Esophagus squamous epithelium (tissue), 5 donors: Measurements from ENCODE around the gene UFSP2. TPM values are rescaled to one million over a fixed set of nuclear protein-coding genes. Genes with fewer than 3 reads are reported as not detected.

Experiments
- DNase-seq: peaks from one replicate; lab custom pipeline; 2025; lab: John Stamatoyannopoulos, UW
- H3K27ac ChIP-seq, 4 donors: fragments of 200-600 bp; sonication (generic); one replicate each; pipeline ENCODE4 v1.5.1; 2016 to 2019; ENCODE audit warnings: mild to moderate bottlenecking in 1 of 4
- H3K27me3 ChIP-seq, 4 donors: fragments of 200-600 bp; sonication (generic); 1 replicate in 3 of 4; 2 replicates in 1 of 4; pipeline versions ENCODE4 v1.5.1 to v1.6.0; 2017 to 2021; ENCODE audit warnings: antibody characterized with exemption in 1 of 4
- H3K36me3 ChIP-seq, 3 donors: fragments of 200-600 bp; sonication (generic); one replicate each; pipeline ENCODE4 v1.5.1; 2016 to 2019
- H3K4me1 ChIP-seq, 3 donors: fragments of 200-600 bp; sonication (generic); one replicate each; pipeline ENCODE4 v1.5.1; 2017 to 2019
- H3K4me3 ChIP-seq, 4 donors: fragments of 200-600 bp; sonication (generic); 1 replicate in 3 of 4; 2 replicates in 1 of 4; pipeline ENCODE4 v1.5.1; 2016 to 2019; ENCODE audit warnings: mild to moderate bottlenecking in 2 of 4, moderate library complexity in 1 of 4
- H3K9me3 ChIP-seq, 3 donors: fragments of 200-600 bp; sonication (generic); one replicate each; pipeline ENCODE4 v1.5.1; 2016 to 2019
- POLR2A ChIP-seq, 4 donors: fragments of 450-650 bp; IDR thresholded peaks; one replicate each; pipeline ENCODE4 v1.6.1; 2017; ENCODE audit warnings: antibody characterized with exemption in 4 of 4, mild to moderate bottlenecking in 4 of 4, moderate library complexity in 3 of 4
- WGBS, 2 donors: methylation state at CpG; one replicate each; pipeline ENCODE4 v1.1.5; 2018; 5-methylcytosine and 5-hydroxymethylcytosine counted together
- intact Hi-C: fragments of 100-400 bp; cut with DNase I; formaldehyde crosslinking; loops from one replicate; pipeline ENCODE4 v1.15.0; 2022
- total RNA-seq, 4 donors: library from RNA; depleted of rRNA; stranded (reverse); fragments of >200 nt; gene quantifications; one replicate each; pipeline ENCODE4 v1.1.0, GENCODE V29; 2016
- TF ChIP-seq, protein P1 (sequence below), 6 experiments: fragments of 450-650 bp in 4 of 6; fragments of 200-600 bp in 2 of 6; sonication (generic) in 2 of 6; IDR thresholded peaks; one replicate each; pipeline ENCODE4 v1.5.1; 2016 to 2019; ENCODE audit warnings: antibody characterized with exemption in 6 of 6, mild to moderate bottlenecking in 4 of 6, moderate library complexity in 4 of 6
- donor health status: DM: yes; HTN: yes; CAD: no.

UFSP2 gene
- total RNA-seq, 4 donors from 2014 or later = 20.0 to 32.4 (median 23.3) TPM

DNA sequence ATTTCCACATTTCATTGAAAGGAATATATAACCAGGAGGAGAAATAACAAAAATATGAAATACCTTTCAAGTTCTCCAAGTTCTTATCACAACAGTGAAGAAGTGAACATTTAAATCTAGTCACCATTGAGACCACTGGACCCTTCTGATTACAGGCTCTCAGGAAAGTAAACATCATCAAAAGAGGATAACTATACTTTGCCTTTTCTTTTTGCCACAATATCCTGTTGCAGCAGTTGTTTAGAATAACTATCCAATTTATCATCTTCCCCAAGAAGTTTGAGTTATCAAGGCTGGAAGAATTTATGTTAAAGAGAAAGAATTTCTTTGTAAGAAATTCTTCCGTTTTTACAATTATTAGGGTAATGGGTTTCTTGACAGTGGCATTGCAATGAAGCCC, 33.6 kb downstream of the UFSP2 start:
- WGBS, 2 donors = 77 to 85% methylated on average over 1 of the region's 1 CpG
- DNase-seq = no peak
- no peaks in the 10 kb centered on the region for H3K27me3 ChIP-seq
- intact Hi-C loops = loop anchor here (10.0 kb wide), 1 partner anchor 187 kb away; the partner anchor contains the start of genes CFAP97 and SNX25
- no peaks in the 10 kb centered on the region for H3K36me3 ChIP-seq
- no peak overlapping the region for H3K27ac ChIP-seq
- no peak overlapping the region for H3K4me3 ChIP-seq
- H3K9me3 ChIP-seq = no peaks in the 10 kb centered on the region
- no peak for TF ChIP-seq POLR2A (IDR thresholded peaks at IDR 0.05)
- TF ChIP-seq, protein P1, sequence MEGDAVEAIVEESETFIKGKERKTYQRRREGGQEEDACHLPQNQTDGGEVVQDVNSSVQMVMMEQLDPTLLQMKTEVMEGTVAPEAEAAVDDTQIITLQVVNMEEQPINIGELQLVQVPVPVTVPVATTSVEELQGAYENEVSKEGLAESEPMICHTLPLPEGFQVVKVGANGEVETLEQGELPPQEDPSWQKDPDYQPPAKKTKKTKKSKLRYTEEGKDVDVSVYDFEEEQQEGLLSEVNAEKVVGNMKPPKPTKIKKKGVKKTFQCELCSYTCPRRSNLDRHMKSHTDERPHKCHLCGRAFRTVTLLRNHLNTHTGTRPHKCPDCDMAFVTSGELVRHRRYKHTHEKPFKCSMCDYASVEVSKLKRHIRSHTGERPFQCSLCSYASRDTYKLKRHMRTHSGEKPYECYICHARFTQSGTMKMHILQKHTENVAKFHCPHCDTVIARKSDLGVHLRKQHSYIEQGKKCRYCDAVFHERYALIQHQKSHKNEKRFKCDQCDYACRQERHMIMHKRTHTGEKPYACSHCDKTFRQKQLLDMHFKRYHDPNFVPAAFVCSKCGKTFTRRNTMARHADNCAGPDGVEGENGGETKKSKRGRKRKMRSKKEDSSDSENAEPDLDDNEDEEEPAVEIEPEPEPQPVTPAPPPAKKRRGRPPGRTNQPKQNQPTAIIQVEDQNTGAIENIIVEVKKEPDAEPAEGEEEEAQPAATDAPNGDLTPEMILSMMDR (IDR thresholded peaks at IDR 0.05) = no peak
- H3K4me1 ChIP-seq = peaks cover 0 to 21% (median 4%) of the 10 kb centered on the region in 3 donors

DNA sequence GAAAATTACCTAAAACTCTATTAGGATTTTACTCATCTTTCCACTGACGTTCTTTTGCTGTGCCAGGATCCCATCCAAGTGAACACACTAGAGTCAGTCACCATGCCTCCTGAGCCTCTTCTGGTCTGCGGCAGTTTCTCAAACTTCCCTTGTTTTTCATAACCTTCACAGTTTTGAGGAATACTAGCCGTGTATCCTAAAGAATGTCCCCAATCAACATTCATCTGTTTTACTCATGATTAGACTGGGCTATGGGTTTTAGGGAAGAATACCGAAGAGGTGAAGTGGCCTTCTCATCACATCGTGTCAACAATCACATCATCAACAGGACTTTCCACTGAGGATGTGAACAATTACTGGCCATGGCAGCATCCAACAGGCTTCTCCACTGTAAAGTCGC, 34.8 kb downstream of the UFSP2 start:
- no peak overlapping the region for H3K27ac ChIP-seq
- intact Hi-C loops = loop anchor here (10.0 kb wide), 1 partner anchor 186 kb away; the partner anchor contains the start of genes CFAP97 and SNX25

DNA sequence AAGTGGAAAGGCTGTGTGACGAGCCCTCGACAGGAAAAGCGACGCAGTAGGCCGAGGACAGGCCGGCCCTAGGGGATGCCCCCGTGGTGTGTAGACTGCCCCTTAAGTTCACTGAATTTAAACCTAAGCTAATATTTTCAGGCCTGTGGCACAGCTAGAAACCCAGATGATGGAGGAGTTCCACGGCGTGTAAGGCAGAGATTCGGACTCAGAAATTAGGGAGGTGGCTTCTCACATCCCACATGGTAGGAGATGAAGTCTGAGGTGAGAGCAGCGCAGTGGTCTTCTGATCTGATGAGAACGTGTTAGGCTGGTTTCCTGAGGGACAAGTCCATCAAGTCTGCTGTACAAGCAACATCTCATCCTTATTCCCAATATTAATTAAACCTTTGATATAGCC, 37.8 kb downstream of the UFSP2 start:
- H3K27me3 ChIP-seq = no peaks in the 10 kb centered on the region
- no peak for TF ChIP-seq POLR2A (IDR thresholded peaks at IDR 0.05)
- TF ChIP-seq, protein P1 (IDR thresholded peaks at IDR 0.05) = no peak

More for the DNA sequence above, 34.8 kb downstream of the UFSP2 start:
- no peak for TF ChIP-seq POLR2A (IDR thresholded peaks at IDR 0.05)
- TF ChIP-seq, protein P1 (IDR thresholded peaks at IDR 0.05) = no peak
- WGBS, 2 donors = 86 to 93% methylated on average over 6 of the region's 6 CpGs
- no peaks in the 10 kb centered on the region for H3K36me3 ChIP-seq
- peaks cover 0 to 16% (median 0%) of the 10 kb centered on the region in 3 donors for H3K4me1 ChIP-seq
- no peaks in the 10 kb centered on the region for H3K27me3 ChIP-seq
- no peak for DNase-seq
- H3K4me3 ChIP-seq = no peak overlapping the region
- no peaks in the 10 kb centered on the region for H3K9me3 ChIP-seq

DNA sequence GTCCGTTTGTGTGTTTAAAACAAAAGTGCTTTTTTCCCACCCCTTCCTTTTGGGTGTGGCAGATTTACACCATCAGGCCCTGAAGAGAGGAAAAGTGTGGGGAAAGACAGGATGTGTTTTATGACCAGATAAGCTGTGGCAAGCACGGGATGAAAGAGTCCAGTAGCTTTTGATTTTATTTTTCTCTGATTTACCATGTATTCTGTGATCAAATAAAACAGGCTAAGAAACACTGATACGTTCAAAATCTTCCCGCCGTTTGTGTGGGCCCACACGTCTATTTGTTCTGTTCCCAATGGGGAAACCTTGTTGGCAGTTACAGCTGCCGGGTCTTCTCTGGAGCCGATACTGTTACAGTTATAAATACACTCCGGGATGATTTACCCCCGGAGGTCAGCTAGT, 40.8 kb downstream of the UFSP2 start:
- peaks cover 3 to 32% (median 3%) of the 10 kb centered on the region in 3 donors for H3K4me1 ChIP-seq
- intact Hi-C loops = no loop called here
- no peak overlapping the region for H3K4me3 ChIP-seq
- no peaks in the 10 kb centered on the region for H3K27me3 ChIP-seq
- no peak for DNase-seq
- no peaks in the 10 kb centered on the region for H3K9me3 ChIP-seq
- TF ChIP-seq, protein P1 (IDR thresholded peaks at IDR 0.05) = no peak
- TF ChIP-seq POLR2A (IDR thresholded peaks at IDR 0.05) = no peak
- peak overlapping the region in 3 of 4 donors; percentile 12 to 68 (median 23) for H3K27ac ChIP-seq
- 34 to 38% methylated on average over 10 of the region's 10 CpGs for WGBS, 2 donors
- no peaks in the 10 kb centered on the region for H3K36me3 ChIP-seq

More for the DNA sequence above, 37.8 kb downstream of the UFSP2 start:
- no peak overlapping the region for H3K27ac ChIP-seq
- H3K4me1 ChIP-seq = peaks cover 3 to 27% (median 3%) of the 10 kb centered on the region in 3 donors
- H3K9me3 ChIP-seq = no peaks in the 10 kb centered on the region
- WGBS, 2 donors = 95 to 96% methylated on average over 4 to 11 of the region's 12 CpGs
- H3K4me3 ChIP-seq = no peak overlapping the region
- intact Hi-C loops = no loop called here
- H3K36me3 ChIP-seq = no peaks in the 10 kb centered on the region
- DNase-seq = no peak

DNA sequence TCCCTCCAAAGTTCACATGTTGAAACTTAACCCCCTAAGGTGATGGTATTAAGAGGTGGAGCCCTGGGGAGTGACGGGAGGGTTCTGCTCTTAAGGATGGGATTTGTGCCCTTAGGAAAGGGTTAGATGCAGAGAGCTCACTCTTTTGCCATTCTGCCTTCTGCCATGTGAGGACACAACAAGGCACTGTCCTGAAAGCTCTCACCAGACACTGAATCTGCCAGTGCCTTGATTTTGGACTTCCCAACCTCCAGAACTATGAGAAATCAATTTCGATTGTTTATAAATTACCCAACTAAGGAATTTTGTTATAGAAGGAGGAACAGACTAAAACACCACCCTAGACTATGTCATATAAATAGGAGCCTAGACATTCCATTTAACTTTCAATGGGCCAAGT, 41.7 kb downstream of the UFSP2 start:
- H3K4me1 ChIP-seq = peaks cover 3 to 32% (median 3%) of the 10 kb centered on the region in 3 donors
- DNase-seq = no peak
- no peaks in the 10 kb centered on the region for H3K9me3 ChIP-seq
- no peak for TF ChIP-seq POLR2A (IDR thresholded peaks at IDR 0.05)
- TF ChIP-seq, protein P1 (IDR thresholded peaks at IDR 0.05) = no peak
- WGBS, 2 donors = 75 to 100% methylated on average over 1 to 2 of the region's 2 CpGs
- H3K27ac ChIP-seq = peak overlapping the region in 3 of 4 donors; percentile 4 to 74 (median 68)
- H3K36me3 ChIP-seq = no peaks in the 10 kb centered on the region
- H3K4me3 ChIP-seq = no peak overlapping the region
- H3K27me3 ChIP-seq = no peaks in the 10 kb centered on the region
- intact Hi-C loops = no loop called here
